ENCODE measurements around the gene IGSF5. TPM values are rescaled to one million over a fixed set of nuclear protein-coding genes. Genes with fewer than 3 reads are reported as not detected.
A peak's percentile ranks its signal among the peaks of the same experiment; 100 is the strongest.
"Not testable (repeated sequence)": the region's sequence is repeated elsewhere in the genome, so short reads cannot be mapped to it uniquely, and the experiment has no call there.

Gene IGSF5
- total RNA-seq (under 1 TPM in 1 of 2 donors, not detected in 1; 0.11 TPM), polyA plus RNA-seq (under 1 TPM; 0.06 TPM)
- long read RNA-seq, donor 1, partial matches to known transcripts: 7 of 7 reads
- long read RNA-seq, donor 1, other reads (novel, unspliced or antisense): 0 of 7 reads
- long read RNA-seq, donor 2: 0 reads
- long read RNA-seq, donor 3: 0 reads
- long read RNA-seq, donor 4: 0 reads
- long read RNA-seq, donor 5: 0 reads

- not testable (repeated sequence) for H3K4me3 ChIP-seq; ATAC-seq (ENCODE audit: insufficient read depth, low FRiP score); H3K9me3 ChIP-seq (ENCODE audit: control insufficient read depth in 4 of 4, insufficient read depth in 3 of 4, low read length in 3 of 4); H3K27me3 ChIP-seq (ENCODE audit: control insufficient read depth in 3 of 3, insufficient read depth in 3 of 3, low read length in 2 of 3); H3K36me3 ChIP-seq (ENCODE audit: control insufficient read depth in 4 of 4, insufficient read depth in 4 of 4, low read length in 4 of 4); H3K4me1 ChIP-seq (ENCODE audit: control insufficient read depth in 5 of 5, insufficient read depth in 5 of 5, low read length in 5 of 5); H3K9ac ChIP-seq (ENCODE audit: insufficient read depth in 1 of 2, low read length in 2 of 2); H3K27ac ChIP-seq (ENCODE audit: low read depth in 1 of 2, low read length in 1 of 2); DNase-seq
- whole genome bisulfite sequencing, 2 donors: 90 to 93% methylated on average over 4 of the region's 4 CpGs
These were observed at the start of gene IGSF5 for GRCh38 chr21:39744883-39745282. Gene IGSF5 (plus strand): TSS chr21:39745183. CDS start chr21:39745510, 327 bp downstream.

- Histone ChIP-seq H3K4me1 (ENCODE audit: control insufficient read depth in 5 of 5, insufficient read depth in 5 of 5, low read length in 5 of 5) (no peaks in the 10 kb centered on the region), H3K27ac (ENCODE audit: low read depth in 1 of 2, low read length in 1 of 2) (no peak overlapping the region), H3K4me3 (no peak overlapping the region), H3K27me3 (ENCODE audit: control insufficient read depth in 3 of 3, insufficient read depth in 3 of 3, low read length in 2 of 3) (no peaks in the 10 kb centered on the region), H3K36me3 (ENCODE audit: control insufficient read depth in 4 of 4, insufficient read depth in 4 of 4, low read length in 4 of 4) (no peaks in the 10 kb centered on the region), H3K9ac (ENCODE audit: insufficient read depth in 1 of 2, low read length in 2 of 2) (no peak overlapping the region), H3K9me3 (ENCODE audit: control insufficient read depth in 4 of 4, insufficient read depth in 3 of 4, low read length in 3 of 4) (no peaks in the 10 kb centered on the region)
- no peak for ATAC-seq (ENCODE audit: insufficient read depth, low FRiP score)
- DNase-seq: no peak
- 93% methylated on average over 7 of the region's 7 CpGs for WGBS, 2 donors
- no peak for TF ChIP-seq CTCF (IDR thresholded peaks at IDR 0.05; ENCODE audit: control extremely low read depth, extremely low read depth)
These were observed 48.8 kb upstream of the IGSF5 start for GRCh38 chr21:39696196-39696595.

GRCh38 chr21:39696618-39697017 is 48.4 kb upstream of the IGSF5 start:
- 56 to 78% methylated on average over 4 of the region's 4 CpGs for WGBS, 2 donors
- DNase-seq (peak; percentile 57 to 67 (median 65)), ATAC-seq (ENCODE audit: insufficient read depth, low FRiP score) (no peak)

GRCh38 chr21:39700318-39700717 is 44.7 kb upstream of the IGSF5 start:
- no peak for ATAC-seq (ENCODE audit: insufficient read depth, low FRiP score)
- H3K36me3 ChIP-seq (ENCODE audit: control insufficient read depth in 4 of 4, insufficient read depth in 4 of 4, low read length in 4 of 4): no peaks in the 10 kb centered on the region
- H3K9me3 ChIP-seq (ENCODE audit: control insufficient read depth in 4 of 4, insufficient read depth in 3 of 4, low read length in 3 of 4): peaks cover 0 to 8% (median 2%) of the 10 kb centered on the region in 4 donors
- H3K27me3 ChIP-seq (ENCODE audit: control insufficient read depth in 3 of 3, insufficient read depth in 3 of 3, low read length in 2 of 3): no peaks in the 10 kb centered on the region
- H3K27ac ChIP-seq (ENCODE audit: low read depth in 1 of 2, low read length in 1 of 2): no peak overlapping the region
- no peaks in the 10 kb centered on the region for H3K4me1 ChIP-seq (ENCODE audit: control insufficient read depth in 5 of 5, insufficient read depth in 5 of 5, low read length in 5 of 5)
- no peak overlapping the region for H3K4me3 ChIP-seq
- TF ChIP-seq CTCF (IDR thresholded peaks at IDR 0.05; ENCODE audit: control extremely low read depth, extremely low read depth): no peak
- DNase-seq: no peak
- WGBS, 2 donors: 61% methylated on average over 2 of the region's 2 CpGs
- no peak overlapping the region for H3K9ac ChIP-seq (ENCODE audit: insufficient read depth in 1 of 2, low read length in 2 of 2)

More at GRCh38 chr21:39696618-39697017, 48.4 kb upstream of the IGSF5 start:
- Histone ChIP-seq H3K36me3 (ENCODE audit: control insufficient read depth in 4 of 4, insufficient read depth in 4 of 4, low read length in 4 of 4) (no peaks in the 10 kb centered on the region), H3K9ac (ENCODE audit: insufficient read depth in 1 of 2, low read length in 2 of 2) (no peak overlapping the region), H3K4me3 (no peak overlapping the region), H3K9me3 (ENCODE audit: control insufficient read depth in 4 of 4, insufficient read depth in 3 of 4, low read length in 3 of 4) (no peaks in the 10 kb centered on the region), H3K27ac (ENCODE audit: low read depth in 1 of 2, low read length in 1 of 2) (no peak overlapping the region), H3K27me3 (ENCODE audit: control insufficient read depth in 3 of 3, insufficient read depth in 3 of 3, low read length in 2 of 3) (no peaks in the 10 kb centered on the region), H3K4me1 (ENCODE audit: control insufficient read depth in 5 of 5, insufficient read depth in 5 of 5, low read length in 5 of 5) (no peaks in the 10 kb centered on the region)
- no peak for TF ChIP-seq CTCF (IDR thresholded peaks at IDR 0.05; ENCODE audit: control extremely low read depth, extremely low read depth)
